ENCODE data around the gene MUC5B. TPM values are rescaled to one million over a fixed set of nuclear protein-coding genes. Genes with fewer than 3 reads are reported as not detected.

The MUC5B gene
- total RNA-seq, 1 donor from 2014 or later: not detected

DNA sequence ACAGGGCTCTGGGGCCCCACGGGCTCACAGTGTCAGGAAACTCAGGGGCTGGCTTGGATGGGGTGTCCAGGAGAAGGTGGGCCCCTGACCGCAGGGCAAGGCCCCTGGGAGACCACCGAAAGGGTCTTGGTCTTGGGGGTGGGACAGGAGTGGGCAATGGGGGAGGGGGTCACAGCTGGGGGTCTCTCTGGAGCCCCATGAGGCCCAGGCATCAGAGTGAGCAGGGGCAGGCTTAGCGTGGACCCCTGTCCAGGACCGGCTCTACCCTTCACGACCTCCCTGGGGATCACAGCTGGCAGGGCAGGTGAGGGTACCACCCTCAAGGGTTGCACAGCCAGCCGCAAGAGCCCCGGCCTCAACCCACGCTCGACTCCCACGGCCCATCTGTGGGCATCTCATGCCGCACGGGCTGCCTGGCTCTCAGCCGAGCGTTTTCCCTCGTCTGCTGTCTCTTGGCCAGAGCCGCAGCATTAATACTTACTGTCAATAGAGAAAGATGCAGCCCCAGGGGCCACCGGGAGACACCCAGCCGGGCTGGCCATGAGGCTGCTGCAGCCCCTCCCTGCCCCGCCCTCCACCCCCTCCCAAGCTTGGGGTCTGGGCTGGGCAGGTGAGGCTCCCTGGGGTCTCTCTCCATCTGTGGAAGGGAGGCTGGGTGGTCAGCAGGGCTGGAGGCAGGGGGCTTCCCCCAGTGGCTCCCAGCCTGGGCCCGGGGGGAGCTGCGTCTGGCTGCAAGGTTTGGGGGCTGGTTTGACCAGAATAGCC lies 662 bp downstream of the MUC5B start:
- no peak overlapping the region for H3K4me3 ChIP-seq (ENCODE audit: low read depth, low read length)
- DNase-seq (ENCODE audit: low read depth): no peak

GRCh38 chr11:1224111-1224490 lies 1.2 kb downstream of the MUC5B start:
- TF ChIP-seq, protein P1, sequence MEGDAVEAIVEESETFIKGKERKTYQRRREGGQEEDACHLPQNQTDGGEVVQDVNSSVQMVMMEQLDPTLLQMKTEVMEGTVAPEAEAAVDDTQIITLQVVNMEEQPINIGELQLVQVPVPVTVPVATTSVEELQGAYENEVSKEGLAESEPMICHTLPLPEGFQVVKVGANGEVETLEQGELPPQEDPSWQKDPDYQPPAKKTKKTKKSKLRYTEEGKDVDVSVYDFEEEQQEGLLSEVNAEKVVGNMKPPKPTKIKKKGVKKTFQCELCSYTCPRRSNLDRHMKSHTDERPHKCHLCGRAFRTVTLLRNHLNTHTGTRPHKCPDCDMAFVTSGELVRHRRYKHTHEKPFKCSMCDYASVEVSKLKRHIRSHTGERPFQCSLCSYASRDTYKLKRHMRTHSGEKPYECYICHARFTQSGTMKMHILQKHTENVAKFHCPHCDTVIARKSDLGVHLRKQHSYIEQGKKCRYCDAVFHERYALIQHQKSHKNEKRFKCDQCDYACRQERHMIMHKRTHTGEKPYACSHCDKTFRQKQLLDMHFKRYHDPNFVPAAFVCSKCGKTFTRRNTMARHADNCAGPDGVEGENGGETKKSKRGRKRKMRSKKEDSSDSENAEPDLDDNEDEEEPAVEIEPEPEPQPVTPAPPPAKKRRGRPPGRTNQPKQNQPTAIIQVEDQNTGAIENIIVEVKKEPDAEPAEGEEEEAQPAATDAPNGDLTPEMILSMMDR (conservative IDR thresholded peaks at IDR 0.05; ENCODE audit: low read depth, low read length): no peak
- H3K4me3 ChIP-seq (ENCODE audit: low read depth, low read length): no peak overlapping the region
- no peak for DNase-seq (ENCODE audit: low read depth)

More for the DNA sequence above, 662 bp downstream of the MUC5B start:
- TF ChIP-seq, protein P1 (conservative IDR thresholded peaks at IDR 0.05; ENCODE audit: low read depth, low read length): no peak

- TF ChIP-seq, protein P1 (conservative IDR thresholded peaks at IDR 0.05; ENCODE audit: low read depth, low read length): no peak
- no peak for DNase-seq (ENCODE audit: low read depth)
- no peak overlapping the region for H3K4me3 ChIP-seq (ENCODE audit: low read depth, low read length)
Measured at GRCh38 chr11:1224491-1225385, 1.9 kb downstream of the MUC5B start.

- H3K4me3 ChIP-seq (ENCODE audit: low read depth, low read length): no peak overlapping the region
- TF ChIP-seq, protein P1 (conservative IDR thresholded peaks at IDR 0.05; ENCODE audit: low read depth, low read length): no peak
- DNase-seq (ENCODE audit: low read depth): no peak
Measured at GRCh38 chr11:1225386-1226225, 2.7 kb downstream of the MUC5B start.

- H3K4me3 ChIP-seq (ENCODE audit: low read depth, low read length): no peak overlapping the region
- no peak for DNase-seq (ENCODE audit: low read depth)
- TF ChIP-seq, protein P1 (conservative IDR thresholded peaks at IDR 0.05; ENCODE audit: low read depth, low read length): peak; percentile 15
Measured at GRCh38 chr11:1226226-1226985, 3.5 kb downstream of the MUC5B start.

DNA sequence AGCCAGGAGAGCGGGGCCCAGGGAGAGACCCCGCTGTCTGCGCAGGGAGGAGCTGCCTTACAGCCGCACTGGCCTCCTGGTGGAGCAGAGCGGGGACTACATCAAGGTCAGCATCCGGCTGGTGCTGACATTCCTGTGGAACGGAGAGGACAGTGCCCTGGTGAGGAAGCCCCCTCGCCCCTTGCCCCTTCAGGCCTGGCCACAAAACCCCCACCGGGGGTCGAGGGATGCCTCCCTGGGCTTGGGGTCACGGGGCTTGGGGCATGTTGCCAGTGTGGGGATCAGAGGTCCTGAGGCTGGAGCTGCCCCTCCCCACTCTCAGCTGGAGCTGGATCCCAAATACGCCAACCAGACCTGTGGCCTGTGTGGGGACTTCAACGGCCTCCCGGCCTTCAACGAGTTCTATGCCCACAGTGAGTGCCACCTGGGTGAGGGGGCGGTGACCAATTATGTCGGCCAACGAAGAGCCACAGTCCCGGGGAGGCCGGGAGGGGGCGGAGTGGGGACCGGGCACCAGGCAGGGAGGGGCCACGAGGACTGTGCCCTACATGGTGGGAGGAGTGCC lies 4.2 kb downstream of the MUC5B start:
- DNase-seq (ENCODE audit: low read depth): no peak
- TF ChIP-seq, protein P1 (conservative IDR thresholded peaks at IDR 0.05; ENCODE audit: low read depth, low read length): no peak
- no peak overlapping the region for H3K4me3 ChIP-seq (ENCODE audit: low read depth, low read length)
